Uterus (tissue), 2 donors: ENCODE measurements around the gene WDR4.

Experiments
- CTCF ChIP-seq, 4 experiments: fragments of 200-600 bp in 2 of 4; fragments of 450-650 bp in 2 of 4; sonication (generic) in 2 of 4; IDR thresholded peaks; one replicate each; pipeline ENCODE4 v1.5.1; 2016 to 2019; ENCODE audit warnings: antibody characterized with exemption in 4 of 4, mild to moderate bottlenecking in 2 of 4, moderate library complexity in 1 of 4
- POLR2A ChIP-seq, 2 donors: fragments of 450-650 bp; IDR thresholded peaks; one replicate each; pipeline ENCODE4 v1.6.1; 2016; ENCODE audit warnings: antibody characterized with exemption in 2 of 2, mild to moderate bottlenecking in 1 of 2, moderate library complexity in 1 of 2

- no peak for TF ChIP-seq POLR2A (IDR thresholded peaks at IDR 0.05)
- TF ChIP-seq CTCF (IDR thresholded peaks at IDR 0.05): no peak
Observed at GRCh38 chr21:42834726-42835191, 44.6 kb downstream of the WDR4 start.
